ENCODE data around the gene RNU5B-1.

DNA sequence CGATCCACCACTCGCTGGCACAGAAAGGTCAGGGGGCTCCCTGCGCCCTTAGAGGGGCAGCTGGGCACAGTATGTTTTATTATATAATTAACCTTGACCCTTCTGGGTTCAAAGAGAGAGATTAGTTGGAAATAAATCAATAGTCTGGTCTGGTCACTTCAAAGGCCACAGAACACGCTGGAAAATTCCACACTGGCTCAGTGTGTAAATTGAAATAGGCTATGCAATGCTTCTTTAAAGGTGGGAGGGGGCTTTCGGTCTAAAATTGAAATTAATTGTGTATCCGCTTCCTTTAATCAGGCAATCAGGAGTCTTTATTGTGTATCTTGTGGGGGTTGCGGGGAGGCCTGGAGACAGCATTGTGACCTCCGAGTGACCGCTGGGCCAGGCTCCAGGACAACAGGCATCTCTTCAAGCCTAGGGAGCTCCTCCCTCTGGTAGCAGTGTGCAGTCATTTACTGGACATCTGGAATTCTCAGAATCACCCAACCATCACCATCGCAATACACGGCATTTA lies 8.0 kb downstream of the RNU5B-1 start:
- TF ChIP-seq, protein P1, sequence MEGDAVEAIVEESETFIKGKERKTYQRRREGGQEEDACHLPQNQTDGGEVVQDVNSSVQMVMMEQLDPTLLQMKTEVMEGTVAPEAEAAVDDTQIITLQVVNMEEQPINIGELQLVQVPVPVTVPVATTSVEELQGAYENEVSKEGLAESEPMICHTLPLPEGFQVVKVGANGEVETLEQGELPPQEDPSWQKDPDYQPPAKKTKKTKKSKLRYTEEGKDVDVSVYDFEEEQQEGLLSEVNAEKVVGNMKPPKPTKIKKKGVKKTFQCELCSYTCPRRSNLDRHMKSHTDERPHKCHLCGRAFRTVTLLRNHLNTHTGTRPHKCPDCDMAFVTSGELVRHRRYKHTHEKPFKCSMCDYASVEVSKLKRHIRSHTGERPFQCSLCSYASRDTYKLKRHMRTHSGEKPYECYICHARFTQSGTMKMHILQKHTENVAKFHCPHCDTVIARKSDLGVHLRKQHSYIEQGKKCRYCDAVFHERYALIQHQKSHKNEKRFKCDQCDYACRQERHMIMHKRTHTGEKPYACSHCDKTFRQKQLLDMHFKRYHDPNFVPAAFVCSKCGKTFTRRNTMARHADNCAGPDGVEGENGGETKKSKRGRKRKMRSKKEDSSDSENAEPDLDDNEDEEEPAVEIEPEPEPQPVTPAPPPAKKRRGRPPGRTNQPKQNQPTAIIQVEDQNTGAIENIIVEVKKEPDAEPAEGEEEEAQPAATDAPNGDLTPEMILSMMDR (IDR thresholded peaks at IDR 0.05) = no peak
- TF ChIP-seq POLR2A (IDR thresholded peaks at IDR 0.05) = no peak
- no peak for TF ChIP-seq EP300 (IDR thresholded peaks at IDR 0.05)
